Activated CD8-positive, alpha-beta T cell treated with anti-CD3 and anti-CD28 coated beads for 36 hours (primary cell): Measurements from ENCODE around the gene CNTD1. TPM values are rescaled to one million over a fixed set of nuclear protein-coding genes. Genes with fewer than 3 reads are reported as not detected.

Experiments
- ATAC-seq: fragments of 200-7000 bp; cut with Tn5 transposase; one replicate; pipeline ENCODE4 v1.10.0; 2021; ENCODE audit warnings: mild to moderate bottlenecking, moderate library complexity
- CTCF ChIA-PET: fragments of 350-600 bp; sonication (Branson Sonifier 250); formaldehyde crosslinking; loops from one replicate; lab custom pipeline; 2021; ENCODE audit warnings: antibody characterized with exemption; lab: Charles Lee
- POLR2A ChIA-PET: fragments of 350-600 bp; sonication (Branson Sonifier 250); formaldehyde crosslinking; loops from one replicate; lab custom pipeline; 2021; ENCODE audit warnings: antibody characterized with exemption; lab: Charles Lee
- DNase-seq: peaks from one replicate; pipeline ENCODE4 v3.0.0-alpha.2; 2020
- H3K27ac Mint-ChIP-seq: one replicate; pipeline ENCODE4 v1.8.0; 2021; ENCODE audit warnings: mild to moderate bottlenecking, mixed read lengths
- H3K27me3 Mint-ChIP-seq: one replicate; pipeline ENCODE4 v1.8.0; 2021; ENCODE audit warnings: mixed read lengths
- H3K36me3 Mint-ChIP-seq: one replicate; pipeline ENCODE4 v1.8.0; 2021; ENCODE audit warnings: low read depth, mixed read lengths
- H3K4me1 Mint-ChIP-seq: one replicate; pipeline ENCODE4 v1.8.0; 2021; ENCODE audit warnings: low read depth, mixed read lengths
- H3K4me3 Mint-ChIP-seq: one replicate; pipeline ENCODE4 v1.8.0; 2021; ENCODE audit warnings: mild to moderate bottlenecking, moderate library complexity, mixed read lengths
- H3K9me3 Mint-ChIP-seq: one replicate; pipeline ENCODE4 v1.8.0; 2021; ENCODE audit warnings: mixed read lengths
- CTCF ChIP-seq: fragments of 200-600 bp; IDR thresholded peaks from one replicate; pipeline ENCODE4 v1.8.0; 2022; ENCODE audit warnings: antibody characterized with exemption, mild to moderate bottlenecking
- intact Hi-C: fragments of 100-400 bp; cut with micrococcal nuclease; formaldehyde crosslinking; loops from one replicate; pipeline ENCODE4 v1.10.0; 2022
- total RNA-seq, 2 experiments: library from RNA; stranded (reverse); gene quantifications; one replicate each; pipeline ENCODE4 v1.2.3, GENCODE V29; 2021

Gene CNTD1
- total RNA-seq, 2 experiments from 2014 or later = 0.23 TPM; not detected in 1

DNA sequence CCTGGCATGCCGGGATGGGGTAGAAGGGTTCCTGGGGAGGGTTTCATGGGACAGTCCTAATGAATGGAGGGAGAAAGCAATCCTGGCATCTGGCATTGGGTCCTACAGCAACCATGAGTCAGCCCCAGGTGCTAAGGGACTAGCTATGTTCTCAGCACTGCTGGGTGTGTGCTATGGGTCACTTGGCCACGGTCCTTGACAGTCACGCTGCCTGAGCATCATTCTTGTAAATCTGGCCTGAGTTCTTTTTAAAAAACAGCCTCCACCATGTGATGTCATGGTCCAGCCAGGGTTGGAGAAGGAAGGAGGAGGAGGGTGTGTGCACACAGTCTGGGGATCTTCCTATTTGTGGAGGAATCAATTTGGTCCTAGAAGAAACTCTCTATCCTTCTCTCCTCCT lies 43.9 kb upstream of the CNTD1 start:
- CTCF ChIA-PET = interaction anchor here (2.0 to 3.1 kb wide), 2 partner anchors 8 to 177 kb away, joined by 7 to 9 read pairs; partner anchors contain the start of gene PSMC3IP
- DNase-seq (no peak), ATAC-seq (no peak)
- peaks cover 29% of the 10 kb centered on the region for H3K27me3 Mint-ChIP-seq
- H3K36me3 Mint-ChIP-seq = no peaks in the 10 kb centered on the region
- intact Hi-C loops = no loop called here
- TF ChIP-seq CTCF = no peak
- H3K9me3 Mint-ChIP-seq = no peaks in the 10 kb centered on the region
- H3K27ac Mint-ChIP-seq = no peak overlapping the region
- H3K4me3 Mint-ChIP-seq = no peak overlapping the region
- POLR2A ChIA-PET = interaction anchor here (0.8 kb wide), 1 partner anchor 193 kb away, joined by 3 read pairs; no protein-coding TSS in a partner anchor
- H3K4me1 Mint-ChIP-seq = no peaks in the 10 kb centered on the region

DNA sequence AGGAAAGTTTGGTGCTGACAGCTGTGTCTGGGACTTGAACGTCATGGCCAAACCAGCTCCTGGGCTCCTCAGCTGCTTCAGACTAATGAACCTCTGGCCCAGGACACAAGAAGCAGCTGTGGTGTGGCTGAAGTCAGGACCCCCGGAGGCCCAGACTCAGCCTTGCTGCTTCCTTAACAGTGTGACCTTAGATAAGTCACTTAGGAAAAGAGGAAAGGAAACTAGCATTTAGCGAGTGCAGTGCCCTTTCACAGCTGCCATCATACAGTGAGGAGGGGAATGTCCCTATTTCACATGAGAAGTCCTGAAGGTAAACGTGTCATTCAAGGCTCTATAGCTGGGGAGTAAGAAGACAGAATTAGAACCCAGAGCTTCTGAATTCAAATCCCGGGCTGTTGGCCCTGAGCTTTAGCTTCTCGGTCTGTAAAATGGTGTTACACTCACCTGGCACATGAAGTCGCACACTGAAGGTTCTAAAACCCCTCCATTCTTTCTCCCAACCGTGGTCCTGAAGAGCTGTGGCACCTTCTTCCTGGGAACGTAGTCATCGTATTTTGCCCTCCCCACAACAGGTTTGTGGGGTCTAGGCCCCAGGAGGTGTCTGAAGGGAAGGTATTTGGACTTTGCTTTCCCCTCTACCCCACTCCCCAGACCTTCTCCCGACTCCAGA lies 38.5 kb upstream of the CNTD1 start:
- Mint-ChIP-seq H3K27me3 (peaks cover 52% of the 10 kb centered on the region), H3K4me1 (peaks cover 4% of the 10 kb centered on the region), H3K9me3 (no peaks in the 10 kb centered on the region), H3K36me3 (no peaks in the 10 kb centered on the region), H3K4me3 (no peak overlapping the region), H3K27ac (no peak overlapping the region)
- intact Hi-C loops = no loop called here
- no peak for DNase-seq
- ATAC-seq = peak; percentile 41
- no peak for TF ChIP-seq CTCF
- ChIA-PET POLR2A (interaction anchor here (1.6 kb wide), 1 partner anchor 23 kb away, joined by 5 read pairs; no protein-coding TSS in a partner anchor), CTCF (interaction anchor here (0.5 to 5.9 kb wide), 11 partner anchors 9 to 573 kb away, joined by 3 to 54 read pairs (median 6); partner anchors contain the start of genes CNTD1, COA3, PSMC3IP and VPS25)

DNA sequence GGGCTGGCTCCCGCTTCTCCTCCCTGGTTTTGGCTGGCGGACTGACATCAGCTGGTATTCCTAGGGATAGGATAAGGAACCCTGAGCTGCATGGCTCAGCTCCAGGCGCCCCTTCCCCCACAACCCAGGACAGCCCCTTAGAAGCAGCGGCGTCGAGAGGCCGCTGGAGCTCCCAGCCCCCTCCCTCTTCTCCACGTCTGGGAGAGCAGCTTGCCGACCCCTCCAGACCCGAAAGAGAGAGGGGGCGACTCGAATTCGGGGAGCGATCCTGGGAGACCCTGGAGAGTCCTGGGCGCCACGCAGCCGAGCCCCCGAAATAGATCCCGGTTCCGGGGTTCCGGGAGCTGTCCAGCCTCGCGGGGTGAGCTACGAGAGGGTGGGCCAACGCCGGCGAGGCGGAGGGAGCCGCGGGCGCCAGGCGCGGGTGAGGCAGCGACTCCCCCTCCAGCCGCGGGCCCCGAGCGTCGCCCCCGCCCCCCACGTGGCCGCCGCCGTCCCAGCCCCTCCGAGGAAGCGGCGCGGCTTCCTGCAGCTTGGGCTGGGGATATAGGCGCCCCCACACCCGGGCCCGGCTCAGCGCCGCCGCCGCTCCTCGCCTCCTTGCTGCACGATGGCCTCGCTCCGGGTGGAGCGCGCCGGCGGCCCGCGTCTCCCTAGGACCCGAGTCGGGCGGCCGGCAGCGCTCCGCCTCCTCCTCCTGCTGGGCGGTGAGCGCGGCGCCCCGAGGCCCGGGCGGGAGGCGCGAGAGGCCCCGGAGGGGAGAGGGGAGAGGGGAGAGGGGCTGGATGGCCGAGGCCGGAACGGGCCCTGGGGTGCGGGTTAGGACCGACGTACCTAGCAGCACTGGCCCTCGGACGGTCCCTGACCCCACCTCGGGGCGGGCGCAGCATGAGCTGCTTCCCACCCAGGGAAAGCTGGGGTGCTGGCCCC lies 37.7 kb upstream of the CNTD1 start, which contains the start of gene RAMP2:
Gene RAMP2 (plus strand): TSS at position 576 of the 930 bp plus-strand sequence. CDS start 35 bp downstream, at position 611.
- H3K9me3 Mint-ChIP-seq = no peaks in the 10 kb centered on the region
- ATAC-seq = peak; percentile 43
- CTCF ChIA-PET = interaction anchor here (0.7 to 5.9 kb wide), 11 partner anchors 10 to 183 kb away, joined by 3 to 54 read pairs (median 6); partner anchors contain the start of genes CNTD1, COA3, PSMC3IP and VPS25
- POLR2A ChIA-PET = interaction anchor here (1.2 kb wide), 1 partner anchor 35 kb away, joined by 3 read pairs; no protein-coding TSS in a partner anchor
- H3K4me3 Mint-ChIP-seq = no peak within 1 kb of the TSS
- intact Hi-C loops = no loop called here
- H3K36me3 Mint-ChIP-seq = no peaks in the 10 kb centered on the region
- H3K27me3 Mint-ChIP-seq = peaks cover 55% of the 10 kb centered on the region
- H3K4me1 Mint-ChIP-seq = peaks cover 4% of the 10 kb centered on the region
- H3K27ac Mint-ChIP-seq = no peak within 1 kb of the TSS
- no peak for TF ChIP-seq CTCF
- DNase-seq = no peak

- ChIA-PET POLR2A (interaction anchor here (1.2 kb wide), 1 partner anchor 35 kb away, joined by 3 read pairs; no protein-coding TSS in a partner anchor), CTCF (interaction anchor here (0.9 to 5.9 kb wide), 8 partner anchors 11 to 183 kb away, joined by 4 to 54 read pairs (median 6); partner anchors contain the start of genes COA3 and VPS25)
- ATAC-seq = no peak
- Mint-ChIP-seq H3K4me1 (peaks cover 4% of the 10 kb centered on the region), H3K27ac (no peak overlapping the region), H3K36me3 (no peaks in the 10 kb centered on the region), H3K9me3 (no peaks in the 10 kb centered on the region), H3K27me3 (peaks cover 51% of the 10 kb centered on the region), H3K4me3 (no peak overlapping the region)
- no peak for DNase-seq
- intact Hi-C loops = loop anchor here (2.0 kb wide), 2 partner anchors 41 to 183 kb away; no protein-coding TSS in a partner anchor
- TF ChIP-seq CTCF = no peak
Measured at GRCh38 chr17:42761638-42762037, 37.0 kb upstream of the CNTD1 start.
